Jurkat, Clone E6-1 (cell line): Measurements from ENCODE around the gene NUP214.
"Not testable (repeated sequence)": the region's sequence is repeated elsewhere in the genome, so short reads cannot be mapped to it uniquely, and the experiment has no call there.

Experiments
- DNase-seq: peaks from one replicate; pipeline ENCODE4 v3.0.0-alpha.2; 2011; ENCODE audit warnings: low read depth, low spot score
- H3K4me3 ChIP-seq: 2 replicates; pipeline ENCODE4 v1.5.1; 2011; ENCODE audit warnings: mild to moderate bottlenecking, low read length, control low read depth, moderate library complexity

The NUP214 gene

GRCh38 chr9:131180454-131180853 is 55.1 kb downstream of the NUP214 start:
- no peak overlapping the region for H3K4me3 ChIP-seq
- DNase-seq, result no peak

GRCh38 chr9:131181091-131181681 is 55.8 kb downstream of the NUP214 start:
- peak; percentile 10 for DNase-seq
- H3K4me3 ChIP-seq, result no peak overlapping the region

GRCh38 chr9:131185924-131186323 is 60.5 kb downstream of the NUP214 start:
- DNase-seq, result no peak

GRCh38 chr9:131186622-131187021 is 61.2 kb downstream of the NUP214 start:
- no peak overlapping the region for H3K4me3 ChIP-seq
- no peak for DNase-seq

More at GRCh38 chr9:131185924-131186323, 60.5 kb downstream of the NUP214 start:
- H3K4me3 ChIP-seq, result no peak overlapping the region

GRCh38 chr9:131187957-131188356 is 62.6 kb downstream of the NUP214 start:
- no peak overlapping the region for H3K4me3 ChIP-seq
- DNase-seq, result no peak

GRCh38 chr9:131188976-131189375 is 63.6 kb downstream of the NUP214 start:
- DNase-seq, result no peak
- no peak overlapping the region for H3K4me3 ChIP-seq

GRCh38 chr9:131190191-131190590 is 64.8 kb downstream of the NUP214 start:
- H3K4me3 ChIP-seq, result no peak overlapping the region
- no peak for DNase-seq

- not testable (repeated sequence) for DNase-seq, H3K4me3 ChIP-seq
Measured at GRCh38 chr9:131191032-131191431, 65.6 kb downstream of the NUP214 start.

GRCh38 chr9:131191857-131192256 is 66.5 kb downstream of the NUP214 start:
- no peak overlapping the region for H3K4me3 ChIP-seq
- DNase-seq, result no peak

- H3K4me3 ChIP-seq, result no peak overlapping the region
- DNase-seq, result no peak
Measured at GRCh38 chr9:131193051-131193450, 67.7 kb downstream of the NUP214 start.

- H3K4me3 ChIP-seq, result no peak overlapping the region
- DNase-seq, result no peak
Measured at GRCh38 chr9:131194762-131195161, 69.4 kb downstream of the NUP214 start.

- DNase-seq, result no peak
- no peak overlapping the region for H3K4me3 ChIP-seq
Measured at GRCh38 chr9:131197160-131197911, 72.0 kb downstream of the NUP214 start.

- DNase-seq, result no peak
- no peak overlapping the region for H3K4me3 ChIP-seq
Measured at GRCh38 chr9:131198041-131198715, 72.8 kb downstream of the NUP214 start.

GRCh38 chr9:131201856-131202255 is 76.5 kb downstream of the NUP214 start:
- no peak overlapping the region for H3K4me3 ChIP-seq
- DNase-seq, result no peak

GRCh38 chr9:131203431-131204218 is 78.2 kb downstream of the NUP214 start:
- no peak overlapping the region for H3K4me3 ChIP-seq
- peak; percentile 14 for DNase-seq

GRCh38 chr9:131204285-131204684 is 78.9 kb downstream of the NUP214 start:
- no peak overlapping the region for H3K4me3 ChIP-seq
- DNase-seq, result no peak

- H3K4me3 ChIP-seq, result no peak overlapping the region
- no peak for DNase-seq
Measured at GRCh38 chr9:131206495-131206894, 81.1 kb downstream of the NUP214 start.

- DNase-seq, H3K4me3 ChIP-seq: not testable (repeated sequence)
Measured at GRCh38 chr9:131211920-131212319, 86.5 kb downstream of the NUP214 start.

- no peak overlapping the region for H3K4me3 ChIP-seq
- no peak for DNase-seq
Measured at GRCh38 chr9:131214286-131214856, 89.0 kb downstream of the NUP214 start.
